Neuron (in vitro differentiated cells): ENCODE measurements around the gene TDRD12.

ENCODE experiments used
- H2AFZ ChIP-seq: one replicate; pipeline ENCODE4 v1.6.1; 2013; ENCODE audit warnings: low read depth, mild to moderate bottlenecking, inconsistent platforms, low read length, moderate library complexity
- H3K27me3 ChIP-seq: one replicate; pipeline ENCODE4 v1.6.1; 2013; ENCODE audit warnings: low read length; ENCODE audit not compliant: insufficient read depth
- H3K36me3 ChIP-seq: one replicate; pipeline ENCODE4 v1.6.1; 2013; ENCODE audit warnings: low read length; ENCODE audit not compliant: insufficient read depth
- H3K4me1 ChIP-seq: one replicate; pipeline ENCODE4 v1.6.1; 2013; ENCODE audit warnings: low read length; ENCODE audit not compliant: insufficient read depth
- H3K4me3 ChIP-seq: 2 replicates; pipeline ENCODE4 v1.5.1; 2013; ENCODE audit warnings: mild to moderate bottlenecking, low read length, moderate library complexity
- H3K9me3 ChIP-seq: one replicate; pipeline ENCODE4 v1.6.1; 2013; ENCODE audit warnings: low read length

The TDRD12 gene

GRCh38 chr19:32812036-32812435 is 92.5 kb downstream of the TDRD12 start:
- Histone ChIP-seq H3K4me1 (peaks cover 2% of the 10 kb centered on the region), H3K27me3 (peaks cover 9% of the 10 kb centered on the region), H3K9me3 (no peaks in the 10 kb centered on the region), H2AFZ (no peak overlapping the region), H3K36me3 (no peaks in the 10 kb centered on the region), H3K4me3 (no peak overlapping the region)

GRCh38 chr19:32812571-32812970 is 93.0 kb downstream of the TDRD12 start:
- peaks cover 2% of the 10 kb centered on the region for H3K4me1 ChIP-seq
- no peaks in the 10 kb centered on the region for H3K36me3 ChIP-seq

GRCh38 chr19:32813862-32814425 is 94.4 kb downstream of the TDRD12 start:
- peaks cover 9% of the 10 kb centered on the region for H3K27me3 ChIP-seq
- peaks cover 2% of the 10 kb centered on the region for H3K4me1 ChIP-seq
- H3K36me3 ChIP-seq = no peaks in the 10 kb centered on the region
- no peak overlapping the region for H3K4me3 ChIP-seq
- no peaks in the 10 kb centered on the region for H3K9me3 ChIP-seq
- H2AFZ ChIP-seq = no peak overlapping the region

More at GRCh38 chr19:32812571-32812970, 93.0 kb downstream of the TDRD12 start:
- H2AFZ ChIP-seq = no peak overlapping the region
- no peak overlapping the region for H3K4me3 ChIP-seq
- H3K27me3 ChIP-seq = peaks cover 9% of the 10 kb centered on the region
- H3K9me3 ChIP-seq = no peaks in the 10 kb centered on the region

- no peak overlapping the region for H2AFZ ChIP-seq
- H3K4me1 ChIP-seq = peaks cover 2% of the 10 kb centered on the region
- H3K9me3 ChIP-seq = no peaks in the 10 kb centered on the region
- no peak overlapping the region for H3K4me3 ChIP-seq
- peaks cover 2% of the 10 kb centered on the region for H3K27me3 ChIP-seq
- no peaks in the 10 kb centered on the region for H3K36me3 ChIP-seq
Measured at GRCh38 chr19:32814624-32815023, 95.1 kb downstream of the TDRD12 start.

GRCh38 chr19:32816555-32817099 is 97.1 kb downstream of the TDRD12 start:
- Histone ChIP-seq H2AFZ (no peak overlapping the region), H3K27me3 (no peaks in the 10 kb centered on the region), H3K4me1 (peaks cover 2% of the 10 kb centered on the region), H3K36me3 (no peaks in the 10 kb centered on the region), H3K9me3 (no peaks in the 10 kb centered on the region), H3K4me3 (no peak overlapping the region)

GRCh38 chr19:32817569-32818476 is 98.3 kb downstream of the TDRD12 start:
- peaks cover 2% of the 10 kb centered on the region for H3K4me1 ChIP-seq
- no peaks in the 10 kb centered on the region for H3K27me3 ChIP-seq
- H2AFZ ChIP-seq = no peak overlapping the region
- no peak overlapping the region for H3K4me3 ChIP-seq
- H3K9me3 ChIP-seq = no peaks in the 10 kb centered on the region
- H3K36me3 ChIP-seq = no peaks in the 10 kb centered on the region

GRCh38 chr19:32818536-32818935 is 99.0 kb downstream of the TDRD12 start:
- no peaks in the 10 kb centered on the region for H3K27me3 ChIP-seq
- no peak overlapping the region for H3K4me3 ChIP-seq
- peaks cover 2% of the 10 kb centered on the region for H3K4me1 ChIP-seq
- no peak overlapping the region for H2AFZ ChIP-seq
- no peaks in the 10 kb centered on the region for H3K9me3 ChIP-seq
- no peaks in the 10 kb centered on the region for H3K36me3 ChIP-seq

GRCh38 chr19:32819419-32820400 is 100.1 kb downstream of the TDRD12 start:
- no peaks in the 10 kb centered on the region for H3K9me3 ChIP-seq
- no peaks in the 10 kb centered on the region for H3K36me3 ChIP-seq
- no peaks in the 10 kb centered on the region for H3K27me3 ChIP-seq
- peaks cover 9% of the 10 kb centered on the region for H3K4me1 ChIP-seq
- H2AFZ ChIP-seq = no peak overlapping the region
- no peak overlapping the region for H3K4me3 ChIP-seq

- Histone ChIP-seq H3K4me3 (no peak overlapping the region), H3K27me3 (no peaks in the 10 kb centered on the region), H3K4me1 (peaks cover 15% of the 10 kb centered on the region), H3K9me3 (no peaks in the 10 kb centered on the region), H2AFZ (no peak overlapping the region), H3K36me3 (no peaks in the 10 kb centered on the region)
Measured at GRCh38 chr19:32822916-32823746, 103.6 kb downstream of the TDRD12 start.

GRCh38 chr19:32823747-32824102 is 104.2 kb downstream of the TDRD12 start:
- peaks cover 15% of the 10 kb centered on the region for H3K4me1 ChIP-seq
- H3K36me3 ChIP-seq = no peaks in the 10 kb centered on the region
- H2AFZ ChIP-seq = no peak overlapping the region
- H3K4me3 ChIP-seq = no peak overlapping the region
- no peaks in the 10 kb centered on the region for H3K27me3 ChIP-seq
- no peaks in the 10 kb centered on the region for H3K9me3 ChIP-seq

GRCh38 chr19:32824191-32824751 is 104.7 kb downstream of the TDRD12 start:
- Histone ChIP-seq H3K9me3 (no peaks in the 10 kb centered on the region), H3K27me3 (no peaks in the 10 kb centered on the region), H3K4me1 (peaks cover 15% of the 10 kb centered on the region), H3K4me3 (peak overlapping the region; percentile 0), H2AFZ (peak overlapping the region; percentile 52), H3K36me3 (no peaks in the 10 kb centered on the region)
